Gastrocnemius medialis (tissue), 4 donors: Measurements from ENCODE around the gene SETX.

Experiments
- CTCF ChIP-seq, 5 experiments: fragments of 450-650 bp in 3 of 5; fragments of 200-600 bp in 2 of 5; sonication (generic) in 2 of 5; IDR thresholded peaks in 4 of 5; conservative IDR thresholded peaks in 1 of 5; 1 replicate in 4 of 5; 2 replicates in 1 of 5; pipeline ENCODE4 v1.5.1; 2016 to 2019; ENCODE audit warnings: antibody characterized with exemption in 5 of 5, mild to moderate bottlenecking in 3 of 5, moderate library complexity in 3 of 5
- POLR2A ChIP-seq, 2 donors: fragments of 450-650 bp; IDR thresholded peaks; one replicate each; pipeline ENCODE4 v1.6.1; 2017; ENCODE audit warnings: antibody characterized with exemption in 2 of 2, mild to moderate bottlenecking in 2 of 2, moderate library complexity in 2 of 2

GRCh38 chr9:132327537-132327936 is 27.2 kb downstream of the SETX start:
- TF ChIP-seq CTCF (IDR thresholded peaks at IDR 0.05 in 4 of 5, conservative IDR thresholded peaks at IDR 0.05 in 1 of 5) (no peak), POLR2A (IDR thresholded peaks at IDR 0.05) (no peak)
